ENCODE data around the gene SNX3.
"Not testable (repeated sequence)": the region's sequence is repeated elsewhere in the genome, so short reads cannot be mapped to it uniquely, and the experiment has no call there.

The SNX3 gene

DNA sequence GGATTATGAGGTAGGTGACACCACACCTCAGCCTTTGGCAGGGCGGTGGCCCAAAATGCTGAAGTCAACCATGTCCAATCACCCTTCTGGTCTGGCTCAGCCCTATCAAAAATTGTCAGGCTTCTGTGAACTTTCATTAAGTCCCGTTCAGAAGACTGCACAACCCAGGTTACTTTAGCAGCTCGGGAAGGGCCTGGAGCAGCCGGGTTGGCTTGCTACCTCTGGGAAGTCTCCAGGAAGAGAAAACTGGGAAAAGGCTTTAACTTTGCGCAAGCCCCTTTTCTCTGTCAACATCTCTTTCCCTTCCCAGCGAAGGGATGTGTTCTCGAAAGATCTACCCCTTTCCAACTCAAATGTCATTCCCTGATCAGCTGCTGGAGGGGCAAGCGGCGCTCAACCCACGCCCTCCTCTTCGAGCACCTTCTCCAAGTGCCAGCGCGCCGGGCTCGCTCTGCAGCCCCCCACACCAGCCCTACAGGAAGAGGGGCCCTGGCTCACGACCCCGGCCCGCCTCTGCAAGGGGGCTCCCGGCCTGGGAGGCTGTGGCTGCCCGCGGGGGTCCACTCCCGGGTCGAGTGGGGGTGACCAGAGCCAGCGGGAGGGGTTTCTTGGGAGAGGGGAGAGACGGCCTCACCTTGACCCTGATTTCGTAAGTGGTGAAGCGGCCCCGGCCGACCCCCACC is 573 bp downstream of the SNX3 start:
- peak; percentile 19 for DNase-seq

DNA sequence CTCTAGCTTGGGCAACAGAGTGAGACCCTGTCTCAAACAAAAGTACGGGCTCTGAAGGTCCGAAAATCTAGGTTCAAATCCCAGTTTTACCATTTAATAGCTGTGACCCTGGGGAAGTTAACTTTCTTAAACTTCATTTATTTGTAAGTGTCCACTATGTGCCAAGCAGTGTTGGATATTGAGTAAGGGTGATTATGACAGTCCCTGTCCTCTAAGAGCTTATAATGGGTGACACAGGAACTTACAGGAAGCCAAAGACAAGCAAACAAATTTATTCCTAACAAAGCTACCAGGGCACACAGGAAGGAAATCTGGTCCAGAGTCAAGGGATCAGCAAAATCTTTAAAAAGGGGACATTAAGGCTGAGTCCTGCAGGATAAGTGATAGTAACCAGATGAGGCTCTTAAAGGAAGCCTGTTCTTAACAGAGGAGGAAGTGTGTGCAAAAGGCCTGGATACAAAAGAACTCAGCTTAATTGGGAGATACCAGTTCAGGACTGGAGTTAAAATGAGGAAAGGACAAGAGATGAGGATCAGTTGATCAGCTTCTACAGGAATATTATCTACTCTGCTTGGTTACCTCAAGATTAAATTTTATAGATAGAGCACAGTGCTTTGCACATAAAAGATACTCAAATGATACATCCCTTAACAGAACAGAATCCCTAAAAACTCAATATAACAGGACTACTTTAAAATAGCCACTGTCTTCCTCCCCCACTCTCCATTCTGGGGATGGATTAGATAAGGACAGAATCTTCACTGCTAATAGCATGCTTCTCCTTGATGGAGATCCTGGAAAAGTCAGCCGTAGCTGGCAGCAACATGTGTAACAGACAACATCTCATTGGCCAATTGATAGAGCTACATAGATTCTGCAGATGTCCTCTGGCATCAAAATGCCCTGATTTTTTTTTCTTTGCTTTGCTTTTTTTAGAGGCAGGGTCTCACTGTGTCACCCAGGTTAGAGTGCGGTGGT is 6.1 kb downstream of the SNX3 start:
- no peak for DNase-seq

- DNase-seq = no peak
These were observed 7.6 kb downstream of the SNX3 start for GRCh38 chr6:108253241-108253640.

DNA sequence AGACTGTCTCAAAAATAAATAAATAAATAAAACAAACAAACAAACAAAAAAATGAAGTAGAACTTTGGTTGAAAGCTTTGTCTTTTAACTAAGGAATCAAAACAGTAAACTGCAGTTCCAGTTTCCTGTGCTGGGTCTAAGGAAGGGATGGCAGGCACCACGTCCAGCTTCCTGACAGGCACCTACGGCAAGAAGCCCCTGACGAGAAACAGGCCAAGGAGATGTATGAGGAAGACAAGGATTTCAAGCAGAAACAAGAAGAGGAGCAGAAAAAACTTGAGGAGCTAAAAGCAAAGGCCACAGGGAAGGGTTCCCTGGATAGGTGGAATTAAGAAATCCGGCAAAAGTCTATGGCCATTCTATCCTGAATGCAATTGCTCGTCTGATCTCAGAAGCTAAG is 8.8 kb downstream of the SNX3 start:
- DNase-seq = no peak

GRCh38 chr6:108251252-108251651 is 9.6 kb downstream of the SNX3 start:
- no peak for DNase-seq

- DNase-seq = no peak
These were observed 10.5 kb downstream of the SNX3 start for GRCh38 chr6:108250240-108250866.

DNA sequence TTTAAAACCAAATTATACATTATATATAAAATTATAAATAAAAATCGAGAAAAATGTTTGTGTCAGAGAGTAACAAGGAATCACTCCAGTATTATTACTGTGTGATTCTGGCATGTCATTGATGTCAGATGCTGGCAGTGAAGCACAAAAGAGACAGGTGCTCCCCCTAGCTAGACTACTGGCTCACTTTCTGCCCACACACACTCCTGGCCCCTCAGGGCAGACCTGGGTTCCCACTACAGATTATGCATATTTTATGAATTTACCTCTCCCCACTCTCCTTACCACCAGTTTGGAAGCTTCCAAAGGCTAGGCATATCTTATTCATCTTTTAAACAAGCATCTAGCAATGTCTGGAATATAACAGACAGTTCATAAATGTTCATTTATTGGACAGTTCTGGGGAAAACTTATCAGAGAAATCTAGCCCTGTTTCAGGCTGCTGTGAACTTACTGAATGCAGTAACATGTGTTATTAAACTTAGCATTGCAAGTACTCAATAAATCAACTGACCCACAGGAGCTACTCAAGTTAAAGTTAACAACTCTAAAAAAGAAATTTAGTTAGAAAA is 12.8 kb downstream of the SNX3 start:
- DNase-seq = no peak

DNA sequence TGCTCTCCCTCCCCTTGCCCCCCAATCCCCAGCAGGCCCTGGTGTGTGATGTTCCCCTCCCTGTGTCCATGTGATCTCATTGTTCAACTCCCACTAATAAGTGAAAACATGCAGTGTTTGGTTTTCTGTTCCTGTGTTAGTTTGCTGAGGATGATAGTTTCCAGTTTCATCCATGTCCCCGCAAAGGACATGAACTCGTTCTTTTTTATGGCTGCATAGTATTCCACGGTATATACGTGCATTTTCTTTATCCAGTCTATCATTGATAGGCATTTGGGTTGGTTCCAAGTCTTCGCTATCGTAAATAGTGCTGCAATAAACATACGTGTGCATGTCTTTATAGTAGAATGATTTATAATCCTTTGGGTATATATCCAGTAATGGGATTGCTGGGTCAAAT is 15.7 kb downstream of the SNX3 start:
- DNase-seq = not testable (repeated sequence)

DNA sequence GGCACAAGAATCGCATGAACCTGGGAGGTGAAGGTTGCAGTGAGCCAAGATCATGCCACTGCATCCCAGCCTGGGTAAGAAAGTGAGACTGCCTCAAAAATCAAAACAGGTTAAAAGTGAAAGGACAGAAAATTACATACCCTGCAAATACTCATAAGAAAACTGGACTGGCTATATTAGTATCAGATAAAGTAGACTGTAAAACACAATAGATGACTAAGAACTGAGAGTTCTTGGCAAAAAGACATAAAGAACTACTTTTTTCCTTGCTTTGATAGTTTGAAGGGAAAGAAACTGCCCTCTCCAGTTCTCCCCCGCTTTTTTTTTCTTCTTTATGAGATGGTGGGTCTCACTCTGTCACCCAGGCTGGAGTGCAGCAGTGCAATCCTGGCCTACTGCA is 17.0 kb downstream of the SNX3 start:
- no peak for DNase-seq

DNA sequence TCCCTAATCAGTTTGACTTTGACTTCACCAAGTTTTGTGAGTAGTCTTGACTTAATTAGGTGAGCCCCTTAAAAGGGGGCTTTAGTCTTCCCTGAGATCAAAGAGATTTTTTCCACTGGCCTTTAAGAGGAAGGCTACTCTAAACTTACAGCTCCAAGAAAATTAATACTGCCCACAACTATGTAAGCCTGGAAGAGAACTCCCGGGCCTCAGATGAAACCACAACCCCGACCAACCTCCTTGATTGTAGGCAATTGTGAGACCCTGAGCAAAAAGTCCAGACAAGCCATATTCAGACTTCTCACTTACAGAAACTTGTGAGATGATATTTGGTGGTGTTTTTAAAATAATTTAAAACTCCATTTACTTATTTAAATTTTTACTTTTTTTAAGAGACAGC is 18.1 kb downstream of the SNX3 start:
- DNase-seq = no peak

- DNase-seq = no peak
These were observed 18.6 kb downstream of the SNX3 start for GRCh38 chr6:108242259-108242658.

- DNase-seq = no peak
These were observed 22.5 kb downstream of the SNX3 start for GRCh38 chr6:108238322-108238721.

DNA sequence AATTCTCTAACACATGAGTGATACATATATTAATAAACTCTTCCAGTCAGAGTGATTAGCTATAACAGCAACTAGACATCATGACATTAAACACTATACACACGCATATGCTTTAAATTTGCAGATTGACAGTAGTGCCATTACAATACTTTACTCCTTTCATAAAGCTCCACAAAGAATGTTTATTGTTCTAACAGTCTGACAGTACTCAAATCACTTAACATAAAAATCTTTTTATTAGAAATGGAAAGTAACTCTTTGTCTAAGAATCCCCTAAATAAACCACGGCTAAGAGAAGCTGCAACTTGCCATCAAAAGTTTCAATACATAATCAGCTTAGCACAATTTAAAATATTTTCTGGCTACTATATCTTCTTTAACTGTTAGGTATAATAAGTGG is 24.0 kb downstream of the SNX3 start:
- DNase-seq = no peak

DNA sequence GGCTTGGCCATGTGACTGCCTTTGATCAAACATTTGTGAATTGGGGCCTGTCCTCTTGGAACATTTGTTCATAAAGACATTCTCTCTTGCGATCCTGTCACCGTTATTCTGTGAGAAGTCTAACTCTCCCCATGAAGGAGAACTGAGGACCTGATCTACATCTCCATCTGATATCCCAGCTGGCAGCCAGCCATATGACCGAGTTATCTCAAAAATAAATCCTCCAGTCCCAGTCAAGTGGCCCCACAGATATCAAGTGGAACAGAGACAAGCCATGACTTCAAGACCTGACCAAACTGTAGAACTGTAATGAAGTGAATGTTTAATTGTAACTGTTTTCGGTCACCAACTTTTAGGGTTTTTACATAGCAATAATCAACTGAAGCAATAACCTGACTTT is 25.7 kb downstream of the SNX3 start:
- no peak for DNase-seq

GRCh38 chr6:108228416-108228815 is 32.4 kb downstream of the SNX3 start:
- DNase-seq = no peak

GRCh38 chr6:108227290-108227689 is 33.5 kb downstream of the SNX3 start:
- DNase-seq = no peak

DNA sequence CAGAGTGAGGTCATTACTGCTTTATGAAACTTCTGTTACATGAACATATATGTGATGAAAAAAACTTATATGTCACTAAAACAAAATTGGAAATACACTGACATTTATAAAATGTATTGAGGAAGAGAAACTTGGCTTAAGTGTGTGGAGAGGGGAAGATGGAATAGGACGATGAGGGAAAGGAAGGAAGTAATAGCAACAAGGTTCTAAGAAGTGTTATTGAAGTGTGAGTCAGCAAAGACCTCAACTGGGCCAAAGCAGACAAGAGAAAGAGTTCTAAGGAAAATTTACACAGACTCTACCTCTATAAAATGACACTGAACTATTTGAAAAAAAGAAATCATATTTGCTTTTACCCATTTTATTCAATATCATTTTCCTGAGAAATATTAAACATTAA is 38.3 kb downstream of the SNX3 start:
- DNase-seq = no peak

GRCh38 chr6:108222064-108222463 is 38.8 kb downstream of the SNX3 start:
- DNase-seq = no peak

- no peak for DNase-seq
These were observed 49.2 kb downstream of the SNX3 start for GRCh38 chr6:108211671-108212070.

DNA sequence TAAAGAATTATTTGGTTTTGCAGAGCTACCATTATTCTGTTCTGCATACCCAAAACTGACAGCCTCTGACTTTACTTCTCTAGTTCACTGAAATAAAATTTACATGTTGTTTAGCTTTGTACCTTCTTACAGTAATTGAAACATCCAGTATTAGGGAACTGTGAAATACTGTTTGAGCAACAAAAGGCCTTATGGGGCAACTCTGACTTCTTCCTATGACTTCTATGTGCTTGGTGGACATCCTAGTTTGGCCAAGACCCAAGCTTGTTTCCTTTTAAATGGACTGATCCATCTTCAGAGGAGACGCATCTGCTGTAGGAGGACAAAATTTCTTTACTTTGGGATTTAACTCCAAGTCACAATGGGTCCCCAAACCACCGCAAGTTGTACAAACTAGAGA is 50.3 kb downstream of the SNX3 start:
- DNase-seq = no peak

DNA sequence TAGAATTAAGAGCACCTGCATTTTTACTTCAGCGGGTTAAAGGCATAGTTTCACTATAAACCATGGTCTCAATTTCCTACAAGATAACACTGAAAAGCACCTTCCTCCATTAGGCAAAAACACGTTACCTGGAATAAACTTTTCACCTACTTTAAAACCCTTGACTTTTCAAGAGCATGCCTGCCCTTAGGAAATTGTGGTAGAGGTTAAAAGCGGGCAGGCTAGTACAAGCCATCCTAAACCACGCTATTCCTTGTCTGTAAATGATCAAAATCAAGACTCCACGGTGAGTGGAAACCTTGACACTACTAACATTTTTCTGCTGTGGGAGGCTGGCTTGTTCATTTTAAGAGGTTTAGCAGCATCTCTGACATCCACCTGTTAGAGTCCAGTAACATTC is 51.1 kb downstream of the SNX3 start:
- DNase-seq = no peak

- no peak for DNase-seq
These were observed 53.8 kb downstream of the SNX3 start for GRCh38 chr6:108207013-108207412.
